Endothelial cell of umbilical vein (primary cell): ENCODE results near the gene PDXDC1. TPM values are rescaled to one million over a fixed set of nuclear protein-coding genes. Genes with fewer than 3 reads are reported as not detected.
"Not testable (repeated sequence)": the region's sequence is repeated elsewhere in the genome, so short reads cannot be mapped to it uniquely, and the experiment has no call there.

Experiments
- BruUV-seq: library from RNA; stranded (reverse); fragments of 400-500 nt; replicated peaks from 2 replicates; lab custom pipeline; 2021; lab: Mats Ljungman, UMichigan
- CTCF ChIA-PET: fragments of 300-600, 350-600 bp; sonication (Branson Sonifier 250); formaldehyde crosslinking; loops from one replicate; lab custom pipeline; 2021; ENCODE audit warnings: antibody characterized with exemption, inconsistent platforms; lab: Charles Lee
- POLR2A ChIA-PET: fragments of 300-600, 350-600 bp; sonication (Branson Sonifier 250); formaldehyde crosslinking; loops from one replicate; lab custom pipeline; 2021; ENCODE audit warnings: antibody characterized with exemption, inconsistent platforms; lab: Charles Lee
- DNase-seq: peaks from one replicate; pipeline ENCODE4 v3.0.0-alpha.2; 2011; ENCODE audit warnings: low read depth, low spot score
- FAIRE-seq: peaks from 2 replicates; lab custom pipeline; 2011; peaks lifted over from hg19 to GRCh38; lab: Jason Lieb, UNC
- H2AFZ ChIP-seq: 2 replicates; pipeline ENCODE4 v1.6.0; 2012; ENCODE audit warnings: low read depth, low read length, control low read depth, inconsistent platforms
- H3K27ac ChIP-seq: 2 replicates; pipeline ENCODE4 v1.5.1; 2011; ENCODE audit warnings: low read depth, mild to moderate bottlenecking, control low read depth, low read length, moderate library complexity; ENCODE audit not compliant: insufficient read depth
- H3K27me3 ChIP-seq, 2 experiments: 2 replicates each; pipeline versions ENCODE4 v1.6.0 to v1.6.1; 2011; ENCODE audit warnings: low read length in 2 of 2, mixed read lengths in 1 of 2; ENCODE audit not compliant: control insufficient read depth in 2 of 2, insufficient read depth in 2 of 2
- H3K36me3 ChIP-seq, 2 experiments: 2 replicates in 1 of 2; 3 replicates in 1 of 2; pipeline ENCODE4 v1.5.1; 2011; ENCODE audit warnings: low read length in 2 of 2, mild to moderate bottlenecking in 1 of 2, moderate library complexity in 1 of 2; ENCODE audit not compliant: control insufficient read depth in 2 of 2, insufficient read depth in 2 of 2; ENCODE audit errors: extremely low read depth in 1 of 2
- H3K4me1 ChIP-seq: 3 replicates; pipeline ENCODE4 v1.5.1; 2011; ENCODE audit warnings: mild to moderate bottlenecking, low read length; ENCODE audit not compliant: control insufficient read depth, insufficient read depth; ENCODE audit errors: extremely low read depth
- H3K4me2 ChIP-seq: 2 replicates; pipeline ENCODE4 v1.6.1; 2011; ENCODE audit warnings: low read length, control low read depth, mixed read lengths; ENCODE audit not compliant: insufficient read depth
- H3K4me3 ChIP-seq, 3 experiments: fragments of 200-600 bp in 1 of 3; sonication (generic), shearing (Covaris generic) in 1 of 3; replicated peaks in 1 of 3; 2 replicates each; pipeline ENCODE4 v1.5.1; 2011 to 2016; ENCODE audit warnings: control low read depth in 3 of 3, low read length in 3 of 3, mild to moderate bottlenecking in 2 of 3, inconsistent platforms in 1 of 3, low read depth in 1 of 3, moderate library complexity in 1 of 3; ENCODE audit not compliant: insufficient read depth in 1 of 3
- H3K79me2 ChIP-seq: 2 replicates; pipeline ENCODE4 v1.6.0; 2012; ENCODE audit warnings: low read length, inconsistent platforms; ENCODE audit not compliant: control insufficient read depth, insufficient read depth
- H3K9ac ChIP-seq: replicated peaks from 2 replicates; pipeline ENCODE3; 2011; ENCODE audit warnings: low read length, control low read depth; ENCODE audit not compliant: insufficient read depth; ENCODE audit errors: extremely low read depth
- H3K9me1 ChIP-seq: replicated peaks from 3 replicates; pipeline ENCODE4 v1.6.0; 2011; ENCODE audit warnings: mild to moderate bottlenecking, low read length; ENCODE audit not compliant: control insufficient read depth, insufficient read depth; ENCODE audit errors: extremely low read depth
- H3K9me3 ChIP-seq: replicated peaks from 2 replicates; pipeline ENCODE4 v1.5.1; 2012; ENCODE audit warnings: low read length, inconsistent platforms; ENCODE audit not compliant: control insufficient read depth, insufficient read depth
- H4K20me1 ChIP-seq: replicated peaks from 2 replicates; pipeline ENCODE3; 2011; ENCODE audit warnings: mild to moderate bottlenecking, low read length; ENCODE audit not compliant: control insufficient read depth, insufficient read depth; ENCODE audit errors: extremely low read depth
- dilution Hi-C: fragments of 300-500 bp; cut with MboI; formaldehyde crosslinking; loops from one replicate; pipeline ENCODE4 v1.15.0; 2019; ENCODE audit warnings: low sequenced_read_pairs; ENCODE audit not compliant: extremely low pct_ligation_motif_present
- intact Hi-C: fragments of 100-400 bp; cut with micrococcal nuclease; formaldehyde crosslinking; loops from one replicate; pipeline ENCODE4 v1.10.0; 2022
- polyA plus RNA-seq, 4 experiments: library from polyadenylated mRNA; depleted of rRNA in 3 of 4; stranded (reverse) in 3 of 4; unstranded in 1 of 4; fragments of >200 nt; gene quantifications; 2 replicates each; pipeline versions ENCODE4 v1.2.1 to v1.2.3, GENCODE V29; 2011 to 2012; ENCODE audit warnings: missing spikeins in 1 of 4
- total RNA-seq: library from RNA; stranded (reverse); gene quantifications from 2 replicates; pipeline ENCODE4 v1.2.3, GENCODE V29; 2021

PDXDC1 gene
- total and polyA plus RNA-seq, 2 donors (not counting 3 experiments of a cell fraction or from before 2014, with no cell fraction given) = 44.6 to 78.9 TPM

GRCh38 chr16:15099366-15099909 is 124.6 kb downstream of the PDXDC1 start:
- H2AFZ ChIP-seq, H3K9me1 ChIP-seq, dilution Hi-C loops, H3K36me3 ChIP-seq, intact Hi-C loops, H3K9me3 ChIP-seq, BruUV-seq, H3K9ac ChIP-seq, H3K27ac ChIP-seq, H4K20me1 ChIP-seq, H3K27me3 ChIP-seq, H3K79me2 ChIP-seq, H3K4me3 ChIP-seq, H3K4me1 ChIP-seq, DNase-seq, CTCF ChIA-PET, POLR2A ChIA-PET, H3K4me2 ChIP-seq: not testable (repeated sequence)
- FAIRE-seq = peak; percentile 31

- CTCF ChIA-PET, H2AFZ ChIP-seq, intact Hi-C loops, H3K9me1 ChIP-seq, H3K9ac ChIP-seq, H3K9me3 ChIP-seq, dilution Hi-C loops, H3K4me2 ChIP-seq, H3K27ac ChIP-seq, DNase-seq, H4K20me1 ChIP-seq, FAIRE-seq, H3K4me1 ChIP-seq, POLR2A ChIA-PET, H3K79me2 ChIP-seq, H3K4me3 ChIP-seq, H3K36me3 ChIP-seq, H3K27me3 ChIP-seq: not testable (repeated sequence)
- TSS peak; percentile 6 for BruUV-seq
Measured at GRCh38 chr16:15100372-15100987, 125.7 kb downstream of the PDXDC1 start.

- H3K4me2 ChIP-seq, FAIRE-seq, CTCF ChIA-PET, H3K36me3 ChIP-seq, H3K79me2 ChIP-seq, H4K20me1 ChIP-seq, H3K9ac ChIP-seq, H3K27ac ChIP-seq, dilution Hi-C loops, H2AFZ ChIP-seq, POLR2A ChIA-PET, H3K4me1 ChIP-seq, H3K4me3 ChIP-seq, H3K27me3 ChIP-seq, H3K9me3 ChIP-seq, intact Hi-C loops, DNase-seq, H3K9me1 ChIP-seq, BruUV-seq: not testable (repeated sequence)
Measured at GRCh38 chr16:15127641-15128425, 153.0 kb downstream of the PDXDC1 start.
